Activated CD8-positive, alpha-beta T cell treated with anti-CD3 and anti-CD28 coated beads for 36 hours (primary cell): ENCODE measurements around the gene PRKCQ. TPM values are rescaled to one million over a fixed set of nuclear protein-coding genes. Genes with fewer than 3 reads are reported as not detected.

Experiments used
- ATAC-seq: fragments of 200-7000 bp; cut with Tn5 transposase; one replicate; pipeline ENCODE4 v1.10.0; 2021; ENCODE audit warnings: mild to moderate bottlenecking, moderate library complexity
- CTCF ChIA-PET: fragments of 350-600 bp; sonication (Branson Sonifier 250); formaldehyde crosslinking; loops from one replicate; lab custom pipeline; 2021; ENCODE audit warnings: antibody characterized with exemption; lab: Charles Lee
- POLR2A ChIA-PET: fragments of 350-600 bp; sonication (Branson Sonifier 250); formaldehyde crosslinking; loops from one replicate; lab custom pipeline; 2021; ENCODE audit warnings: antibody characterized with exemption; lab: Charles Lee
- DNase-seq: peaks from one replicate; pipeline ENCODE4 v3.0.0-alpha.2; 2020
- H3K27ac Mint-ChIP-seq: one replicate; pipeline ENCODE4 v1.8.0; 2021; ENCODE audit warnings: mild to moderate bottlenecking, mixed read lengths
- H3K27me3 Mint-ChIP-seq: one replicate; pipeline ENCODE4 v1.8.0; 2021; ENCODE audit warnings: mixed read lengths
- H3K36me3 Mint-ChIP-seq: one replicate; pipeline ENCODE4 v1.8.0; 2021; ENCODE audit warnings: low read depth, mixed read lengths
- H3K4me1 Mint-ChIP-seq: one replicate; pipeline ENCODE4 v1.8.0; 2021; ENCODE audit warnings: low read depth, mixed read lengths
- H3K4me3 Mint-ChIP-seq: one replicate; pipeline ENCODE4 v1.8.0; 2021; ENCODE audit warnings: mild to moderate bottlenecking, moderate library complexity, mixed read lengths
- H3K9me3 Mint-ChIP-seq: one replicate; pipeline ENCODE4 v1.8.0; 2021; ENCODE audit warnings: mixed read lengths
- intact Hi-C: fragments of 100-400 bp; cut with micrococcal nuclease; formaldehyde crosslinking; loops from one replicate; pipeline ENCODE4 v1.10.0; 2022
- total RNA-seq, 2 experiments: library from RNA; stranded (reverse); gene quantifications; one replicate each; pipeline ENCODE4 v1.2.3, GENCODE V29; 2021
- TF ChIP-seq, protein P1 (sequence below): fragments of 200-600 bp; IDR thresholded peaks from one replicate; pipeline ENCODE4 v1.8.0; 2022; ENCODE audit warnings: antibody characterized with exemption, mild to moderate bottlenecking

The PRKCQ gene
- total RNA-seq, 2 experiments from 2014 or later, result 46.3 to 47.1 TPM

DNA sequence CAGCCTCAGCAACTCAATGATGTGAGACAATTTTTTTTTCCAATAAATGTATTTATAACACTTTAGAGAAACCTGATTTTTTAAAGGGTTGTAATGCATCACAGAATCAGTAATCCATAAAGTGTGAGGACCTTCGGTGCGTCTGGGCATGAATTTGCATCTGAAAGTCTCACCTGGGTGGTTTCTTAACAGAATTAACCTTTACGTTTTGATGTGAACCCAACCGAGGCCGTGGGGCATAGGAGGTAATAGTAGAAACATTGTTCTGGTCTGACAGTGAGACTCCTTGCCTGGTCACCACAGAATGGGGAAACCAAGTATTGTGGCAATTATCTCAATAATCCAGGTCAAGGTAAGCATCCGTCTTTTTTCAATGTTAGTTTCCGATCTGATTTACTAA, 114.6 kb downstream of the PRKCQ start:
- Mint-ChIP-seq H3K27ac (peak overlapping the region; percentile 74), H3K4me1 (peaks cover 41% of the 10 kb centered on the region), H3K4me3 (no peak overlapping the region), H3K9me3 (peaks cover 9% of the 10 kb centered on the region), H3K36me3 (peaks cover 81% of the 10 kb centered on the region), H3K27me3 (no peaks in the 10 kb centered on the region)
- no peak for ATAC-seq
- POLR2A ChIA-PET, result interaction anchor here (0.6 to 1.6 kb wide), 3 partner anchors 28 to 77 kb away, joined by 3 to 7 read pairs (median 5); no protein-coding TSS in a partner anchor
- TF ChIP-seq, protein P1, sequence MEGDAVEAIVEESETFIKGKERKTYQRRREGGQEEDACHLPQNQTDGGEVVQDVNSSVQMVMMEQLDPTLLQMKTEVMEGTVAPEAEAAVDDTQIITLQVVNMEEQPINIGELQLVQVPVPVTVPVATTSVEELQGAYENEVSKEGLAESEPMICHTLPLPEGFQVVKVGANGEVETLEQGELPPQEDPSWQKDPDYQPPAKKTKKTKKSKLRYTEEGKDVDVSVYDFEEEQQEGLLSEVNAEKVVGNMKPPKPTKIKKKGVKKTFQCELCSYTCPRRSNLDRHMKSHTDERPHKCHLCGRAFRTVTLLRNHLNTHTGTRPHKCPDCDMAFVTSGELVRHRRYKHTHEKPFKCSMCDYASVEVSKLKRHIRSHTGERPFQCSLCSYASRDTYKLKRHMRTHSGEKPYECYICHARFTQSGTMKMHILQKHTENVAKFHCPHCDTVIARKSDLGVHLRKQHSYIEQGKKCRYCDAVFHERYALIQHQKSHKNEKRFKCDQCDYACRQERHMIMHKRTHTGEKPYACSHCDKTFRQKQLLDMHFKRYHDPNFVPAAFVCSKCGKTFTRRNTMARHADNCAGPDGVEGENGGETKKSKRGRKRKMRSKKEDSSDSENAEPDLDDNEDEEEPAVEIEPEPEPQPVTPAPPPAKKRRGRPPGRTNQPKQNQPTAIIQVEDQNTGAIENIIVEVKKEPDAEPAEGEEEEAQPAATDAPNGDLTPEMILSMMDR, result no peak
- DNase-seq, result no peak
- CTCF ChIA-PET, result interaction anchor here (0.9 to 1.7 kb wide), 4 partner anchors 8 to 183 kb away, joined by 3 to 6 read pairs (median 6); no protein-coding TSS in a partner anchor
- intact Hi-C loops, result no loop called here

DNA sequence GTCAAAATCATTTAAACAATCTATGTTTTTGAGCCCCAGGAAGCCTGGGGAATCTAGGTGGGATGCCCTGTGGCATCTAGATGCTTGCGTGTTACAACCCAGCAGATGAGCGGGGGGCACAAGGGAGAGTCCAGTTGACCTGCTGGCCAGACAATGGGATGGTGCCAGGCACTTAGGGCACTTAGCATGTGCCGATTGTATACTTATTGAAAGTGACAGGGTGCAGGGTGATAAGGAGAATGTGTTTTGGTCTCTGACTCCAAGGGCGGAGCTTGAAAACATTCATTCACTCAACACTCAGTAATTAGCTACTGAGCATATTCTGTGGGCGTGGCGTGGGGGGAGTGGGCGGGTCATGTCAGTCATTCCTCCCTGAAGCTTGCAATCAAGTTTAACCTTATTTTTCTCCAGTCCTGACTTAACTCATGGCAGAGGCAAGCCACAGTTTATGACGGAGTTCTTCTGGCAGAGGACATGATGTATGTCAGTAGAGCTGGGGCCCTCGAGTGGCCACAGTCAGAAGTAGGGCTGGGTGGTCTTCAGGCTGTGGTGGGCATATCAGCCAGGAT, 115.1 kb downstream of the PRKCQ start:
- DNase-seq, result peak; percentile 43
- Mint-ChIP-seq H3K27me3 (no peaks in the 10 kb centered on the region), H3K4me1 (peaks cover 37% of the 10 kb centered on the region), H3K27ac (no peak overlapping the region), H3K9me3 (peaks cover 9% of the 10 kb centered on the region), H3K4me3 (no peak overlapping the region), H3K36me3 (peaks cover 79% of the 10 kb centered on the region)
- TF ChIP-seq, protein P1, result no peak
- intact Hi-C loops, result no loop called here
- ChIA-PET POLR2A (interaction anchor here (1.3 to 2.1 kb wide), 3 partner anchors 29 to 78 kb away, joined by 5 to 8 read pairs (median 7); no protein-coding TSS in a partner anchor), CTCF (interaction anchor here (1.0 to 1.7 kb wide), 4 partner anchors 8 to 203 kb away, joined by 3 to 9 read pairs (median 6); no protein-coding TSS in a partner anchor)
- ATAC-seq, result no peak

DNA sequence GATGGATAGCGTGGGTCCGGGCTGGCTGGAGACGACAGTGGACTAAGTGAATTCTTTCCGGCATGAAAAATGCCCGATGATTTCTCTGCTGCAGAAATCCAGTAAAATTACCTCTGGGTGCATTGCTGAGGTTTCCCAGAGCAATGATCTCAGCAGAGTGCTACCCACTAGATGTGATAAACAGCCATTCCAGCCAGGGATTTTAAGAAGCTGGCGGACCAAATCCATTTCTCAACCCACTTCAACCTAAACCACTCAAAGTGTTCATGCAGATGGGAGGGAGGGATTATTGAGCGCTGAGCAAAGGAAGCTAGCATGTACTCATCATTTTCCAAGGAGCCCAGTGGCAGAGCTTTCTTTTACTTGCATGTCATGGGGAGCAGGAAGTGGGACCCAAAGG, 116.7 kb downstream of the PRKCQ start:
- H3K27ac Mint-ChIP-seq, result no peak overlapping the region
- peaks cover 12% of the 10 kb centered on the region for H3K9me3 Mint-ChIP-seq
- TF ChIP-seq, protein P1, result no peak
- intact Hi-C loops, result no loop called here
- H3K4me3 Mint-ChIP-seq, result no peak overlapping the region
- no peak for ATAC-seq
- ChIA-PET POLR2A (interaction anchor here (1.3 to 2.1 kb wide), 3 partner anchors 17 to 56 kb away, joined by 4 to 8 read pairs (median 4); no protein-coding TSS in a partner anchor), CTCF (interaction anchor here (1.2 to 3.0 kb wide), 6 partner anchors 10 to 215 kb away, joined by 3 to 13 read pairs (median 5); no protein-coding TSS in a partner anchor)
- H3K36me3 Mint-ChIP-seq, result peaks cover 85% of the 10 kb centered on the region
- H3K4me1 Mint-ChIP-seq, result peaks cover 49% of the 10 kb centered on the region
- no peak for DNase-seq
- H3K27me3 Mint-ChIP-seq, result no peaks in the 10 kb centered on the region

DNA sequence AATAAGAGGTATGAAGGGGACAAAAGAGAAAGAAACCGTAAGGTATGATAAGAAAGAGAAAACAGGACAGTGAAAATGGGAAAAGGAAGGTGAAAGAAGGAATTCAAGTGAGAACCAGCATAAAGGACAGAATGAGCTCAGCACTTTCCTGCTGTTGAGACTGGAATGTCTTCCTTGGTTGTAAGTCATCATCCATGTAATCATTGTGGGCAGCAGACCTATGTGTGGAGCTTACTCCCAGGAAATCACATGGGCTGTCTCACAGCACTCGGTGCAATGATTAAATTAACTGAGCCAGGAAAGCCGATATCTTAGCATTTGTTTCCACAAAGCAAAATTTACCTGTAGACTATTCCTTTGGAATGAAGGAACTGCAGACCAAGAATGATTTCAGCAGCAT, 118.1 kb downstream of the PRKCQ start:
- Mint-ChIP-seq H3K27me3 (no peaks in the 10 kb centered on the region), H3K9me3 (peaks cover 12% of the 10 kb centered on the region), H3K4me1 (peaks cover 42% of the 10 kb centered on the region), H3K27ac (no peak overlapping the region), H3K36me3 (peaks cover 89% of the 10 kb centered on the region), H3K4me3 (no peak overlapping the region)
- intact Hi-C loops, result no loop called here
- POLR2A ChIA-PET, result no interaction called here
- DNase-seq, result no peak
- CTCF ChIA-PET, result interaction anchor here (0.6 to 3.0 kb wide), 2 partner anchors 15 kb away, joined by 3 to 13 read pairs; no protein-coding TSS in a partner anchor
- ATAC-seq, result no peak
- TF ChIP-seq, protein P1, result no peak

DNA sequence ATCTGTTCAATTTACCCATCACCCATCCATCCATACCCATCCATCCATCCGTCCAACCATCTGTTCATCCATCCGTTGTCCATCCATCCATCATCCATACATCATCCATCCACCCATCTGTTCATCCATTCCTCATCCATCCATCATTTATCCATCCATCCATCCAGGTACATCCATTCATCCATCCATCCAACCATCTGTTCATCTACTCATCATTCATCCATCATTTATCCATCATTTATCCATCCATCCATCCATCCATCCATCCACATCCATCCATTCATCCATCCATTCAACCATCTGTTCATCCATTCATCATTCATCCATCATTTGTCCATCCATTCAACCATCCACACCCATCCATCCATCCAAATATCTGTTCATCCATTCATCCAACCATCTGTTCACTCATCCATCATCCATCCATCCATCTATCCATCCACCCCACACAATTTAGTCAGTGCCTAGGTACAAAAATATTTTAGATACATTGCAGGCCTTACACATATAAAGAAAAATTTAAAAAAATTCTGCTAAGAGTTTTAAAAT, 119.1 kb downstream of the PRKCQ start:
- H3K4me3 Mint-ChIP-seq, result no peak overlapping the region
- ChIA-PET POLR2A (no interaction called here), CTCF (interaction anchor here (3.0 kb wide), 1 partner anchor 14 kb away, joined by 13 read pairs; no protein-coding TSS in a partner anchor)
- peaks cover 12% of the 10 kb centered on the region for H3K9me3 Mint-ChIP-seq
- H3K27me3 Mint-ChIP-seq, result no peaks in the 10 kb centered on the region
- no peak for DNase-seq
- peaks cover 32% of the 10 kb centered on the region for H3K4me1 Mint-ChIP-seq
- TF ChIP-seq, protein P1, result no peak
- peak overlapping the region; percentile 7 for H3K27ac Mint-ChIP-seq
- ATAC-seq, result no peak
- H3K36me3 Mint-ChIP-seq, result peaks cover 90% of the 10 kb centered on the region
- intact Hi-C loops, result no loop called here
